NCI-H524 treated with DMSO at 0.1 percent for 48 hours (cell line): ENCODE data around the gene PEX16.
"Not testable (repeated sequence)": the region's sequence is repeated elsewhere in the genome, so short reads cannot be mapped to it uniquely, and the experiment has no call there.

Experiments
- DNase-seq: peaks from one replicate; lab custom pipeline; 2025; lab: John Stamatoyannopoulos, UW

PEX16 gene

DNA sequence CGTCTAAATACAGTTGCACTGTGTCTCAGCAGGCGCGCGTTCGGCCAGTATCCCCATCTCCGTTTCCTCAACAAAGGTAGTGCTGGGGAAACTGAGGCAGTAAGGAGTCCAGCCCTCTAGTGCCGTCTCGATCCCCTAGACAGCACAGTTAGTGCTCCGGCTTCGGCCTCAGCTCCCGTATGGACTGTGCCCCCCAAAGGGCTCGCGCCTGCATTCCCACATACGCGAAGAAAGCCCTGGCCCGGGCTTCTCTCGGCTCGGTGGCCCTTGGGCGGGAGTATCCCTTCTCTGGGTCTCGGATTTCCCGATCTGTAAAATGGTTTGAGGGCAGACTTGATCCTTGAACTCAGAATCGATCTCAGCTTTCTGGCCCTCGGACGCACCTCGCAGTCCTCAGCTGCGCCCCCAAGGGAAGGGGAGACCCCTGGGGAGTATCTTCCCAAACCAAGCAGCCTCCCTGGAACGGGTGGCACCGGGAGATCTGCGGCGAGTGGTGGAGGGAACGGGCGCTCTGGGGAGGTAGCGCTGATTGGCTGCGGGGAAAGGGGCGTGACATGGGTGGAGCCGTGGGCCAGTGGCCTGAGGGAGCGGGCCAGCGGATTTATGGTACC, 759 bp upstream of the PEX16 start:
- peak; percentile 28 for DNase-seq

GRCh38 chr11:45917286-45917622, 423 bp downstream of the PEX16 start:
- no peak for DNase-seq

DNA sequence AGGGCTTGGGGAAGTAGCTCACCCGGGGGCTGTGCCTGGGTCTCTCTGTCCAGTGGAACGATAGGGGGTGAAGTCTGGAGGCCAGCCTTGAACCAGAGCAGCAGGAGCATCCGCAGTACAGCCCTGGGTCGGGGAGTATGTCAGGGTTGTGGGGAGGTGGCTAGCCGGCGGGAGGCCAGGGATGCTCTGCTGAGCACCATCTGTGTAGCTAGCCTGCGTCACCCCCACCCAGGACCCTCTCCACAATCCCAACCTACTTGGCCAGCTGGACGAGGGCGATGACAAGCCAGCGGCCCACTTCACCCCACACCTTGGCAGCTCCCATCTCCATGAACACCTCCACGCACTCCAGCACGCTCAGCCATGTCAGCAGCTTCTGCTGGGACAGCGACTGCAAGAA, 2.2 kb downstream of the PEX16 start:
- DNase-seq, result no peak

- DNase-seq, result no peak
Observed at GRCh38 chr11:45913942-45914635, 3.6 kb downstream of the PEX16 start.

GRCh38 chr11:45913514-45913913, 4.2 kb downstream of the PEX16 start:
- DNase-seq, result no peak

DNA sequence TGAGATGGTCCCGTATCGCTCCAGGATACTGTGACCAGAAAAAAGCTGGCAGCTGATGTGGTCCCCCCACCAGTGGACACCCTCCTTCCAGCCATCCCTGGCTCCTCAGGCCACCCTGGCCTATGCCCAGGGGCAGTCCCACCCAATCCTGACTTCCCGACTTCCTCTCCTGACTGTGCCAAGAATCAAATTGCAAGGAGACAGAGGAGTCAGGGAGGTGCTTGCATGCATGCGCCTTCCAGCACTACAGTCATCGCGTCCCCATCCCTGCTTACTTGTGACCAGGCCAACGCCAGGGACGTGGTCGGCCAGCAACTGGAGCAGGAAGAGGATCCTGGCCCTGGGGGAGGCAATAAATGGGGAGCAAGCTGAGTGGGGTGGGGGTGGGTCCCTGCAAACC, 7.1 kb downstream of the PEX16 start:
- no peak for DNase-seq

GRCh38 chr11:45909594-45910475, 7.8 kb downstream of the PEX16 start:
- DNase-seq, result no peak

GRCh38 chr11:45907911-45908370, 9.7 kb downstream of the PEX16 start:
- no peak for DNase-seq

DNA sequence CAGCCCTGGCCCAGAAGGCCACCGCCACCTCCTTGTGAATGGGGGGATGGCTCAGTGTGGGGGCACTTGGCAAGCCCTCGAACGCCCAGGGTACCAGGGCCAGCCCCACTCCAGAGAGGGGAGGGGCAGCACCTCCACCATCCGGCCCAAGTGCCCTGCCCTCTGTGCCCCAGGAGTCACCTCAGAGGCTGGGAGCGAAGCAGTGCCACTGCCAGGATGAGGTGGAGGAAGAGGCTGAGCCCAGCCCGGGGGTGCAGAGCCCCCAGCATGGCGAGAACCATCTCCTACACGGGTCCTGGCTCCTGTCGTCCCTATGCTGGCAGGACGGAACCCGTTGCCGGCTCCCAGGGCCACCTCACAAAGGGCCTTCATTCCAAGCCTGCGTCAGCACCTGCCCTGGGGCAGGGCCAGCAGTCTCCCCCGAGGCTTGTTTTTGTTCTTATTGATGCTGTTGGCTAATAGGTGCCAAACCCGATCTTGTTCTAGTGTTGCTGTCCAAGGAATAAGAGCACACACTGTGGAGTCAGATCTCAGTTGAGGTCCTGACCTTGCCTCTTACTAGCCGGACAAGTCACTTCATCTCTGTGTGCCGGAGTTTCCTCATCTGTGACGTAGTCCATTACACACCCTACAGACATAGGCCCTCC, 10.6 kb downstream of the PEX16 start, which contains the start of gene FREY1:
Gene FREY1, minus strand, starts transcription at position 307 of the 647 bp plus-strand sequence. Its CDS starts 26 bp downstream, at position 281.
- DNase-seq, result no peak

- no peak for DNase-seq
Observed at GRCh38 chr11:45906096-45906682, 11.5 kb downstream of the PEX16 start.

- not testable (repeated sequence) for DNase-seq
Observed at GRCh38 chr11:45905576-45905975, 12.1 kb downstream of the PEX16 start.

GRCh38 chr11:45905095-45905494, 12.6 kb downstream of the PEX16 start:
- DNase-seq, result no peak

DNA sequence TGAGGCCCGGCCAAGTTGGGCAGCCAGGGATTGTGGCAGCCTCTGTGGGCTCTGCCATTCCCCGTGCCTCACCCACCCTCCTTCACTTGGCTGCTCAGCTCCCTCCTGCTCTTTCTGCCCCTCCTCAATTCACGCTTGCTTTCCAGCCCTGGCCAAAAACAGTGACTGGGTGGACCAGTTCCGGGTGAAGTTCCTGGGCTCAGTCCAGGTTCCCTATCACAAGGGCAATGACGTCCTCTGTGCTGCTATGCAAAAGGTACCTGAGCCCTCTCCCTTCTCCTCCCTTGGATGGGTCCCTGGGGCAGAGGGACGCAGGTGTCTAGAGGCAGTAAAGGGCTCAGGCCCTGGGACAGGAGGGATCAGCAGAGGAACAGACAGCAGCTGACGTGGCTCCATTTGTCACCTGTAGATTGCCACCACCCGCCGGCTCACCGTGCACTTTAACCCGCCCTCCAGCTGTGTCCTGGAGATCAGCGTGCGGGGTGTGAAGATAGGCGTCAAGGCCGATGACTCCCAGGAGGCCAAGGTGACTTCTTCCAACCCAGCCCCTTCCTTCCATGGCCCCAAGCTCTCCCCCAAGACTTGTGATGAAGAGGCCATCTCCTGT, 13.3 kb downstream of the PEX16 start:
- DNase-seq, result no peak

DNA sequence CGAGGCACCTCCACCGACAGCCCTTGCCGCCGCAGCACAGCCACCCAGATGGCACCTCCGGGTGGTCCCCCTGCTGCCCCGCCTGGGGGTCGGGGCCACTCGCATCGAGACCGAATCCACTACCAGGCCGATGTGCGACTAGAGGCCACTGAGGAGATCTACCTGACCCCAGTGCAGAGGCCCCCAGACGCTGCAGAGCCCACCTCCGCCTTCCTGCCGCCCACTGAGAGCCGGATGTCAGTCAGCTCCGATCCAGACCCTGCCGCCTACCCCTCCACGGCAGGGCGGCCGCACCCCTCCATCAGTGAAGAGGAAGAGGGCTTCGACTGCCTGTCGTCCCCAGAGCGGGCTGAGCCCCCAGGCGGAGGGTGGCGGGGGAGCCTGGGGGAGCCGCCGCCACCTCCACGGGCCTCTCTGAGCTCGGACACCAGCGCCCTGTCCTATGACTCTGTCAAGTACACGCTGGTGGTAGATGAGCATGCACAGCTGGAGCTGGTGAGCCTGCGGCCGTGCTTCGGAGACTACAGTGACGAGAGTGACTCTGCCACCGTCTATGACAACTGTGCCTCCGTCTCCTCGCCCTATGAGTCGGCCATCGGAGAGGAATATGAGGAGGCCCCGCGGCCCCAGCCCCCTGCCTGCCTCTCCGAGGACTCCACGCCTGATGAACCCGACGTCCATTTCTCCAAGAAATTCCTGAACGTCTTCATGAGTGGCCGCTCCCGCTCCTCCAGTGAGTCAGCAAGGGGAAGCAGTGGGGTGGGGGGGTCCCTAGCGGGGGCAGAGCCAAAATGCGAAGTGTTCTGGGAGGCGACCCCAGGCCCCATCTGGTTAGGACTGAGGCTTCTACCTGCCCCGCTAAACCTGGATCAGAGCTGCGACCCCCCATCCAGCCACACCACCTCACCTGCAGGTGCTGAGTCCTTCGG, 15.0 kb downstream of the PEX16 start:
- no peak for DNase-seq

DNA sequence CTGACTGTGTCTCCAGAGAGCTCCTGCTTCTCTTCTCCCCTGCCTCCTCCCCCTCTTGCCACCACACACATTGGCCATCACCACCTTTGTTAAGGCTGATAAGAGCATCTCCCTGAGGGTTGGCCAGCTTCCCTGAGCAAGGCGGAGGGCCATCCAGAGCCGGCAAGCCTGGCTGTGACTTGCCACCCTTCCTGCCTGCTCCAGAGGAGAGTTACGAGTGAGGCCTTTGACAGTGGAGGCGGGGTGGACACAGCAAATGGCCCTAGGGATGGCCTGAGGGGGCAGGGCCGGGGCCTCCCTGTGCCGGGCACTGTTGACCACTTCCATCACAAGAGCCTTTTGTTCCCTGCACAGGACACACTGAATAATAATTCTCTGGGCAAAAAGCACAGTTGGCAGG, 16.1 kb downstream of the PEX16 start:
- DNase-seq, result no peak

GRCh38 chr11:45900916-45901617, 16.6 kb downstream of the PEX16 start:
- no peak for DNase-seq

- not testable (repeated sequence) for DNase-seq
Observed at GRCh38 chr11:45900175-45900800, 17.4 kb downstream of the PEX16 start.

DNA sequence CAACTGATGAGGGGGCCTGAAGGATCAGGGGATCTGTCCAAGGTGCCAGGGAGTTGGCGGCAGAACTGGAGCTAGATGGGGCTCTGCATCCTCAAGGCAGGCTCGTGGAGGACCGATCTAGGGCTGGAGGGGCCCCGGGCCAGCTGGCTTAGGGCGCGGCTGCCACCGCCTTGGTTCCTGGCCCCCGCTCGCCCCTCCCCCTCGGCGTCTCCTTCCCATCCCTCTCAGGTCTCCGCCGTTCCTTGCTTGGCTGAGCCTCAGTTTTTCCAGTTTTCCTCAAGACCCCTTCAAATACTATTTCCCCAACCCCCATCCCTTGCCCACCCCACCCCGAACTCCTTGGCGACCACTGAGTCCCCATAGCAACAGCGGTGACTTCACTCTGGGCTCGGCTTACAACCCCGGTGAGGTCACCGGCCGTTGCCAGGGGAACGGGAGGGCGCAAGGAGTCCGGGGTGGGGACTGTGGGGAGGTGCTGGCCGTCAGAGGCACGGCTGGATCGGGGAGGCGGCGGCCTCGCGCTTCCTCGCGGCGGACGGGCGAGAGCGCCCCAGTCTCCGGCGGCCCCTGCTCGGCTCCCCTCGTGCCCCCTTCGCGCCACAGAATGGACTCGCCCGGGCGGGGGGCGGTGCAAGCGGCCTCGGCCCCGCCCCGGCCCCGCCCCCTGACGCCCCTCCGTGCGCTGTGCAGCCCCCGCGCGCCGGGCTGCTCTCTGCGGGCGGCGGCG, 18.1 kb downstream of the PEX16 start:
- peak; percentile 16 for DNase-seq

GRCh38 chr11:45899086-45899447, 18.6 kb downstream of the PEX16 start:
- DNase-seq, result no peak
